Medulla oblongata (tissue), 1 donor: Measurements from ENCODE around the gene APOD.

Experiments
- DNase-seq: peaks from one replicate; pipeline ENCODE4 v3.0.0-alpha.2; 2015; ENCODE audit errors: extremely low spot score

The APOD gene

DNA sequence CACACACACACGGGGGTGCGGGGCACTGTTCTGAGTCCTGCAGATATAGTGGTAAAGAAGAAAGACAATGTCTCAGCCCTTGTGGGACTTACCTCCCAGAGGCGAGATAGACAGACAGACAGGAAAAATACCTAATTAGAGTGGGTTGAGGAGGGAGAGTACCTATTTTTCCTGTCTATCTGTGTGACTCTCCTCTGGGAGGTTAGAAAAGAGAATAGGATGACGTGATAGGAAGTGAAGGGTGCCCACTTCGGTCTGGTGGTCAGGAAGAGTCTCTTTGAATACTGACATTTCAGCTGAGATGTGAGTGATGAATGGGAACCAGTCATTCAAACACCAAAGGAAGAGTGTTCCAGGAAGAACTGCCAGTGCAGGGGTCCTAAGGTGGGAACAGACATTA, 4.1 kb upstream of the APOD start:
- DNase-seq = no peak

DNA sequence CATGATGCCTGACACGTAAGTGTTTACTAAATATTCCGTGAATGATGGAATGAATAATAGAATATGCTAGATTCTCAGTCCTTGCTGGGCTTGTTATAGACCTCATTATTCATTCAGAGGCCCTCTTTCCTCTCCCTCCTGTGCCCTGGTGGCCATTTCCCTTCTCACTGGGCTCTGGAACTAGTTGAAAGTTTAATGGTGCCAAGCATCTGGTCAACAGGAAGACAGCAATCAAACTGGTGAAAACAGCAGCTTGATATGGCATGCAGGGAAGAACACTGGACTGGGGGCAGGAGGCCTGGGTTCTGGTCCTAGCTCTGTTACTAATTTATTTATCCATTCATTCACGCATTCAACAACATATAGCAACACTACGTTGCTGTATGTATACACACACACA, 3.7 kb upstream of the APOD start:
- no peak for DNase-seq

DNA sequence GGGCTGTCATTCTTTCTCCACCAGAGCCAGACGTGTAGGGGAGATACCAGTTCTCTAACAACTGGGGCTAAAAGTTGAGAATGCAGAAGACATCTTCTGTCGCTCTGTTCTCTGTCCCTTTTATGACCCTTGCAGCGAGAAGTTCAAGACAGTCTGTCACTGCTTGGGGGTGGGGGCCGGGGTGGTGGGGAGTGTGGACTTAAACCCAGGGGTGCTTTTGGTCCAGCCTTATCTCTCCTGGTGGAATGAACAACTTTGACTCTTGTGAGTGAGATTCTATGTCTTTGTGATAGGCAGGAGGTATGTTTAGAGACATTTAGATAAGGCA, 767 bp upstream of the APOD start:
- DNase-seq = no peak

DNA sequence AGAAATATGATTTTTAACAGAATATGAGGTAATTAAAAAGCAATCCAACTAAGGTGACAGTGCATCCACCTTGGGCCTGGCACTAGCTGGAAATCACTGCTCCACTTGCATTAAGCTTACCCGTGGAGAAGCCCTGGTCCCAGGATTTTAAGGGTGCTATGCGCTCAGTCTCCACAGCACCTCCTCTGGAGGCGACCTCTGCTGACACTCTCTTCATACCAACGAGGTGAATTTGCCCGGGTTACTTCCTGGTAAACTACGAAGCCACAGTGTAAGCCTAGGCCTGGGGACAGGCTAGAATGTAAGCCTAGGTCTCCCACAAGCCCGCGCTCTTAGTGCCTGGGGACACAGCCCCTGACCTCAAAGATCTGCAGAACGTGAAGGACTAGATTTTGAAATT, 793 bp downstream of the APOD start:
- DNase-seq = peak; percentile 54

DNA sequence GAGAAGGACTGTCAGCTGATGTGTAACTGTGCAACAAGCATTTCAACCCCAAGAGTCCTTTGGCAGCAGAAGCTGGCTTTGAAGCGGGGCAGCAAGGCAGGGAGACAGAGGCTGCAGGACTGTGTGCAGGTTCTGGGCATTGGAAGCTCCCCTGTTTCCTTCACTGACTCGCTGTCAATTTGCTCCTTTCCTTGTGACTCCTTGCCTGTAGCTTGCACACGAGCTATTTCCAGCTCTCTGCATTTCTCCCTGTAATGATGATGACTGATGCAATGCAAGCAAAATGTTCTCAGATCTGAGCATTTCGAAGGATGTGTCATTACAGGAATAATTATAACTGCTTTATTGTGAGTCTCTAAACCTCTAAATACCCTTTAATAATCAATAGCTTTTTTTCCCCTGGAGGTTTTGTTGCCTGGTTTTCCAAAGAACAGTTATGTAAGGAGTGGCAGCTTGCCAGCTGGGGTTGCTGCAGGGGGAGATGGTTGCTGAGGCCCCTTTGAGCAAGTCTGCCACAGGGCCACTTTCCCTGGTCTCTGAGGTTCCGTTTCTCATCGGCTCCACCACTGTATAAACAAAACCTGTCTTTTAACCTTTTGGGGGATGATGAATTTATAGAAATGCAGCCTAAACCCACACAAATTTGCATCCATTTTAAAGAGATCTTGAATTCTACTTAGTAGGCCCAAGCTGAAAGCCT, 2.8 kb downstream of the APOD start:
- peak; percentile 60 for DNase-seq

DNA sequence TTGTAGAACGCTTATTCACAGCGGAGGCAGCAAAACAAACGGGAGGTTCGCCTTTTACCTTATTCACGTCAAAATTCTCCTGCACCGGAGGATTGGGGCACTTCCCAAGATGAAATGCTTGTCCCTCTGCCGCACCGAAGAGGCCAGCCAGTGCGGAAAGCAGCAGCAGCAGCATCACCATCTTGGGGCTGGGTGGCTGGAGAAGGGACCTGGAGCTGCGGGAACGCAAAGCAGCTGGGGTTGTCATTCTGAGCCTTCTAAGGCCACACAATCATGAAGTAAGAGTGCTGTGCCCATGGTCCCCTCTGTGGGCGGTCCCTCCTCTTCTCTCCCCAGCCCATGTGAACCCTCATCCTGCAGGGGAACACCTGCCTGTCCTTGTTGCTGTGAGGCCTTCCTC, 4.5 kb downstream of the APOD start:
- no peak for DNase-seq

DNA sequence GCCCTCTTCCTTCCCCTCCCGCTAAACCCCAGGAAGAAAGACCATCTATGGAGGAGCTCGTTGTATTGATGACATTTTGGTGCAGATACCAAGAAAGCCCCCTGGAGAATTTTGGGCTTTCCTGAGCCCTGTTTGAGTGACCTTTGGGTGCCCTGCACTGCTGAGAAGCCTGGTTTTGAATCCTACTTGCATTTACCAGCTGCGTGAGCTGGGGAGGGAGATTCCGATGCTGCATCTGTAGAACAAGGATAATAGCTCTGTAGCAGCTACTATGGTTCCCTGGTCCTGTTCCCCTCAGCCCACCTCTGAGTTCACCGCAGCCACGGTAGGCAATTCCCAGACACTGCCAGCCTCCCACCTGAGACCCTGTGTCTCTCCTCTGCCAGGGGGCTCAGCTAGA, 5.2 kb downstream of the APOD start:
- no peak for DNase-seq

DNA sequence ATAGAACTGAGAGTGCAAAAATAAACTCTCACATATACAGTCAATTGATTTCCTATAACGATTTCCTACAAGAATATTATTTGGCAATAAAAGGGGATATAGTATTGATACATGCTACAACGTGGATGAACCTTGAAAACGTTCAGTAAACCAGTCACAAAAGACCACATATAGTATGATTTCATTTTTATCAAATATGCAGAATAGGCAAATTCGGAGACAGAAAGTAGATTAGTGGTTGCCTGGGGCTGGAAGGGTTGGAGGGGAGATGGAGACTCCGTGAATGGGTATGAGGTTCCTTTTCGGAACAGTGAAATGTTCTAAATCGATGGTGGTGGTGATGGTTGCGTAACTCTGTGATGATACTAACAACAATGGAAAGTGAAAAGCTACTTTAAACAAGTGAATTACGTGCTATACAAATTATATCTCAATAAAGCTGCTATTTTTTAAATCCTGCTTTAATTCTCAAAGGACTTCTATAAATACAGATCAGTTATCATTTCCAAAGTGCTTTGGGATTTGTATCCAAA, 6.0 kb downstream of the APOD start:
- DNase-seq = no peak

DNA sequence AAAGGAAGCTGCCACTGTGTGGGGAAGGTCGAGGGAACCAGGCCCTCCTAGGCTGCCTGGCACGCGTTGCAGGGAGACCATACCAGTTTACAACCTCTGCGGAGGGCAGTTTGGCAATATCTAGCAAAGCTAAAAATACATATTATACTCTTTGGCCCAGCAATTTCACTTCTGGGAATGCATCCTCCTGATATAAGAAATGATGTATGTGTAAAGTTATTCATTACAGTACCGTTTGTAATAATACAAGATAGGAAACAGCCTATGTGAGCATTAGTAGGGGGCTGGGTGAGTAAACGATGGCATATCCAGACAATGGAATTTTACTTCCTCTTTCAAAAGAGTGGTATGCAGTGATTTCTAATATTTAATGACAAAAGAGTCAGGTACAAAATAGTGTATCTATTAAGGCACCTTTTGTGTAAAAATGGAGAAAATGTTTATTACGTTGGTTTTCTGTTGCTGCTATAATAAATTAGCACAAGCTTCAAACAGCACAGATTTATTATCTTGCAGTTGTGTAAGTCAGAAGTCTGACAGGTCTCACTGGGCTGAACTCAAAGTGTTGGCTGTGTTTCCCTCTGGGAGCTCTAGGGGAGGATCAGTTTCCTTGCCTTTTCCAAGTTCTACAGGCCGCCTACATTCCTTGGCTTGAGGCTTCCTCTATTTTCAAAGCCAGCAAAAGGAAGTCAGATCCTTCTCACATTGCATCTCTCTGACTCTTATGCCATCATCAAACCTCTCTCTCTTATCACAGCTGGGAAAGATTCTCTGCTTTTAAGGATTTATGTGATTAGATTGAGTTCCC, 9.0 kb downstream of the APOD start:
- DNase-seq = no peak

DNA sequence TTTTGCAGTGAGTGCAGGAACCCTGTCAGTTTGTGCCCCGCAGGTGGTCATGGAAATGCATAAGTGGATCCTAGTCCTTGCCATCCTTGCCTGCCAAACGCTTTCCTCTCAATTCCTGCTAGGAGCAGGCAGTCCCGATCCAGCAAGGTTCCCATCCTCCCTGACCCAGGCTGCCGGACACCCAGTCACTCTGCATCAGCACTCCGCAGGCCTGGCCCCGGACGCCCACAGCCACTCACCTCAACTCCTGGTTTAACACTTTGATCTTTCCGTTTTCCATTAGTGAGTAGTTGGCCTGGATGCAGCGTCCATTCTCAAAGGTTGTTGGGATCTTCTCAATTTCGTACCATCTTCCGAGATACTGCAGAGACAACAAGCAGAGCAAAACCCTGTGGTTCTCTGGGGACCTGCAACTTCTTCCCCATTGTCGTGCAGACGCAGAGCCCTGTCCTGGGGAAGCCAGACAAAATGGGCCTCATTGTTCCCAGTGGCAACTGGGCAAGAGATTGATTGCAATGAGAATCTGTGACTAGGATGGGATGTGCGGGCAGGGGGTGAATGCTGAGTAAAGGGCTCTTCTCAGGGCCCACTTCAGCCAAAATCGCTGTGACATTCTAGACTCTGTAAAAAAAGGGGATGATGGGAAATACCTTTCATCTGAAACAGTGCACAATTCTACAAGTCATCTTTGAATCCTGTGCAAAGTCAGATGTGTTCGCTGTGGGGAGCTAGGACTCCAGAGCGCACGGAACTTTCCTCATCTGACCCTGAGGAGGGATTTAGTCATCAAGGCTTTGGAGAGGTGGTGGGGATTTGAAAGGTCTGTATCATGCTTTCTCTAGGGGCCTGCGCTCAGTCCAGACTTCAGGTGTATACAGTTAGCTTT, 9.9 kb downstream of the APOD start:
- DNase-seq = peak; percentile 60

DNA sequence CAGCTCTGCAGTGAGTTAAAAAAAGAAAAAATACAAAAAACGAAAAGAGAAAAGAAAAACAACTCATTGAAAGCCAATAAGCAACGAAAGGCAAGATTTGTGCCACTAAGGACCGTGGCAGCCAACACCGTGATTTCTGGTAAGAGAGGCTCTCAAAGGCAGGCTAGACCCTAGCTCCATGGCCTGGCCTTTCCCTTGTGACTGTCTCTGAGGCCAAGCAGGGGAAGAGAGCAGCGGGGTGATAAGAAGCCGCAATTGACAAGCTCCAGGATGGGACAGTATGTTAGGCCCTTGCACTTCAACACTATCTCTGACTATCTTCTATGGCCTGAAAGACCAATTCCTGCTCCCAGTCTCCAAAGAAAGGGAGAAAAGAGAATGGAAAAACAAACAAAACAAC, 12.4 kb downstream of the APOD start:
- DNase-seq = no peak

DNA sequence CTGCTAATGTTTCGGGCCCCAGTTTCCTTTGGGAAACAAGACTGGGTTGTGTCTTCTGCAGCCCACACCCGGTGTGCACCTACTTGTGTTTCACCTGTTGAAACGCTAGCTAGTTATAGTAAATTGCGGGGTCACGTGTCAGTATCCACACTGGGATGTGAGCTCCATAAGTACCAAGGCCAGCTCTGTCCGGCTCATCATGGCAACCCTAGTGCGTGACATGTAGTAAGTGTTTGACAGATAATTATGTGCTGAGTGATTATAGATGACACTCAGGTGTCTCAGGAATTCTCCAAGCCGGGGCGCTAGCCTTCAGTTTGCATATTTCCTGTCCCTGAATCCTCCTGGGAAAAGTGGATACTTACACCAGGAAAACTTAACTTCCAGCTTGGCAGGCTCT, 12.8 kb downstream of the APOD start:
- no peak for DNase-seq

DNA sequence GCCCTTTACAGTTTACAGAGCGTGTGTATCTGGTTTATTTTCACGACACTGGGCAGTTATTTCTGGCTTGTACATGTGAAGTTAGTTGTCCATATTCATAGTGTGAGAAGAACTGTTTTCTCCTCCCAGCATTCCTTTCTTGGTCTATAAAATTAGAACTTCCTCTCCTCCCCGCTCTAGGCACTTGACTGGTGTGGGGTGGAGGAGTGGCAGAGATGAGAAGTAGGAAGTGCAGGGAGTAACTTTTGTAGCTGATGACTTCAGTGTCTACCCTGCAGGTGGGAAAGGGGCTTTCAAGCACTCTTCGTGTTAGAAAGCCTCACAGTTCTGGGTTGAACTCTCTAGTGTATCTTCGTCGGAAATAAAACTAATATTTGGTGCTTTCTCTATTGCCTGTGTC, 13.4 kb downstream of the APOD start:
- peak; percentile 30 for DNase-seq

DNA sequence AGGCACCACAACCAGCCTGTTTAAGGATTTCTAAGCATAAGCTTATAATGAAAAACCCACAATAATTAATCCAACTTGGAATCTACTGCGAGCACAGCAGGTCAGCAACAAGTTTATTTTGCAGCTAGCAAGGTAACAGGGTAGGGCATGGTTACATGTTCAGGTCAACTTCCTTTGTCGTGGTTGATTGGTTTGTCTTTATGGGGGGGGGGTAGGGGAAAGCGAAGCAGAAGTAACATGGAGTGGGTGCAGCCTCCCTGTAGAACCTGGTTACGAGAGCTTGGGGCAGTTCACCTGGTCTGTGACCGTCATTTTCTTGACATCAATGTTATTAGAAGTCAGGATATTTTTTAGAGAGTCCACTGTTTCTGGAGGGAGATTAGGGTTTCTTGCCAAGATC, 15.1 kb downstream of the APOD start:
- DNase-seq = no peak

DNA sequence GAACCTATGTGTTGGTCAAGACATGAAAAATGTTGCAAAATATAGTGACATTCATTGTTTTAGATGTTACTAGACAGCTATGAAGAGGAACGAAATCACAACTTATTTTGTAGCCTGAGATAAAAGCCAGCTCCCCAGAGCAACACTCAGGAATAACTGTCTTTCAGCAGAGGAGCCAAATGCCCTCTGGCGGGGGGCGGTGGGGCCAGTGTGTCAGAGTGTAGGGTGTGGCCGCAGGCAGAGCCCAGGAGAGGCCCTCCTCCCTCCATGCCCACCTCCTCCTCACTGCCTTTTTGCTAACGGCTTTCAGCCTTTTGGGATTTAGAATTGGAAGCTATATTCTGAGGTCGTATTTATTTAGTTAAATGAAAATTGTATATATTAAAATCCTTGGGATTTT, 16.9 kb downstream of the APOD start:
- no peak for DNase-seq

DNA sequence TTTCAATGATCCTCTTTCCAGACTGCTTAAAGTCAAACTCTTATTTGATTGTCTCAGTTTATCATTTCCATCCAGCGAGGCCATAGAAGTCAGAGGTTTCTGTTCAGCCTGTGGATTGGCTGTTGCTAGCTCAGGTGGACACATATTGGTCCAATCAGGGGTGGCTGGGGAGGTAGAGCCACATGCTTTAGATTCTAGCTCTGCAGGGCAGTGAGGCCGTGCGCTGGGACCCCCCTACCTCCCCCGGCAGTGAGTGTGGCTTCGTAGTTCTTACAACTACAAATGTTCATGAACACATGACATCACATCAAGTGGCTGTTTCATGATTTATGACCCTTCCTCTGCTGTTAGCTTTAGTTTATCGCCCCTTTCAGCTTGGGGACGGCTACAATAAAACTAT, 18.0 kb downstream of the APOD start:
- DNase-seq = no peak

DNA sequence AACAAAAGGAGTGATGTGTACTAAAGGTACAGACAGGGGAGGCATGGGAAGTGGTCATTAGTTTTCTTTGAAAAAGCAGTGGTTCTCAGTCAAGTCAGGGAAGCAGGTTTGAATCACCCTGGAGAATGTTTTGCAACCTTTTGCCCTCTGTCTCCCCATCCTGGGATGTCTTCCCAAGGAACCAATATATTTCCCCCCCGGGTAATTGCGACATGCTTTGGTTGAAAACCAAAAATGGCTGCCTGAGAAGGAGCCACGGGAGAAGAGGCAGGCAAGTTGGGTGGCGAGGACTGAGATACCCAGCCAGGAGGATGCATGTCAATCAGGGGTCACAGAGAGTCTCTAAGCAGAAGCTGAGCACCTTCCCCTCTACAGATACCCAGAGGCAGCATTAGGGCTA, 20.4 kb downstream of the APOD start:
- no peak for DNase-seq

DNA sequence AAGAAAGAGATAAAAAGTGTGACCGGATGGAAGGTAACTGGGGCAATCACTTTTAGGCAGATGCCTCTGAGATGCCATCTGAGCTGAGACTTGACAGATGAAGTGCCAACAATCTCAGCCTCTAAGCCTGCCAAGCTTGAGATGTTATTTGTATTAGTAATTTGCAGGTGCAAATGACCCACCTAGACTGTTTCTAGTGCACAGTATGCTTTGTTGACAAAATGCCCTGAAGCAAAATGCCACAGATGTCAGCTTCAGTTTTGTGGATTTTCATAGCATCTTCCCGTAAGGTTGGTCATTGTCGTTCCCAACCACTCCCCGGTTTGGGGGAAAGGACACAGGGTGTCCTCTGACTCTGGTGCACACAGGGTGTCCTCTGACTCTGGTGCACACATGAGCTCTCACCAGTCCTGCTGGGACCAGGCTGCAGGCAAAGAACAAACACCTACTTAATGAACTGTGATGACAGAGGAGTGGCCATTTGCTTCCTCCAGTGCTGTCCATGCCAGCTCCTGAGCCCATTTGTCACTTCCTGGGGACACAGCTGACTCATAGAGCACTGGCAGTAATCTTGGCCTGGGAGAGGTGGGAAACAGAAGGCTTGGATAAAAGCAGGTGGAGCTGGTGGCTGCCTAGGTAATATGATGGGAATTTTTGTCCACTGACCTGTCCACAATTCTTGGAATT, 23.9 kb downstream of the APOD start:
- DNase-seq = no peak

DNA sequence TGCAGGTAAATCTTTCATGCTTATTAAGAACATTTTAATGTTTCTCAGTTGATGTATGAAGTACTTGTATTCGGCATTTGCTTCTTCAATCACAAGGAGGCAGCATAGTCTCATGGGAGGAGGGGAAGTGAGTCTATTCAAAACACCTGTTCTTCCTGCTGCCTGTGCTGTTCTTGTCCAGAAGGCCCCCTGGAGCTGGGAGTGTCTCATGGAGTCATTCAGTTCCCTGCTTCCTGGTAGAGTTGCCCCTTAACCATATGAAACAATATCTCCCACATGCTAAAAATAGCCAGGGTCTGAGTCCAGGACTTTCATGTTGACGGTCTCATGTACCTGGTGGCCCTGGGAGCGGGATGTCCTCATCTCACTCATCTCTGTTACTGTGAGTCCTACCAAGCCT, 25.1 kb downstream of the APOD start:
- no peak for DNase-seq

DNA sequence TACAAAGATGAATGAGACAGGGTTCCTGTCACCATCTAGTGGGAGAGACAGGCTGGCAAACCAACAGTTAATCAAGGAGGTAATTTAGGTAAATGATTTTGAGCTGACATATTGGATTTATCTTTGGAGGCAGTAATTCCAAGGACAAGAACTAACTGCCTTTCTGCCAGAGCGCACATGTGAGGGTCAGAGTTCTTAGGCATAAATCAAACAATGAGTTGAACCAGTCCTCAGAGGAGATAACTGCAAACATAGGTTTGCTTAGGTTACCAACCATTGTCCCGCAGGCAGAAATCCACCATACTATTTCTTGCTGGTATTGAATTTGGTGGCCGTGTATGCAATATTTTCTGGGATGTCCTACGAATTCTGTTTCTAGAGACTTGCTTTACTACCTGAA, 26.4 kb downstream of the APOD start:
- DNase-seq = no peak

DNA sequence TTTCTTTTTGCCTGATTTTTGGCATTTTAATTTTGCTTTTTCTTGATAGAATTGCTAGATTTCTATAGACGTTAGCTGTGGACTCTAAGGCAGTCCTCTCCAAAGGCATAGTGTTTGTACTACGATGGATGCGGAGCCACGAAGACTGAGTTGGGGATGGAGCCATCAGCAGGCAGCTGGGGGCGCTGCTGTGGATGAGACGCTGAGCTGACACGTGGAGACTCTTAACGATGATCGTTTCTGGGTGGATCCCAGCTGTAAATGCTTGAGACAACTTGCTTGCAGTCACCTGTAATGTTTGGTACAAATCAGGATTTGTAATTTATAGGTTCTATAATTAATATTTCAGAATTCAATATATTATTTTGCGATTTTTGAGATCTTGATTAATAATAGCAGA, 27.4 kb downstream of the APOD start:
- peak; percentile 63 for DNase-seq

DNA sequence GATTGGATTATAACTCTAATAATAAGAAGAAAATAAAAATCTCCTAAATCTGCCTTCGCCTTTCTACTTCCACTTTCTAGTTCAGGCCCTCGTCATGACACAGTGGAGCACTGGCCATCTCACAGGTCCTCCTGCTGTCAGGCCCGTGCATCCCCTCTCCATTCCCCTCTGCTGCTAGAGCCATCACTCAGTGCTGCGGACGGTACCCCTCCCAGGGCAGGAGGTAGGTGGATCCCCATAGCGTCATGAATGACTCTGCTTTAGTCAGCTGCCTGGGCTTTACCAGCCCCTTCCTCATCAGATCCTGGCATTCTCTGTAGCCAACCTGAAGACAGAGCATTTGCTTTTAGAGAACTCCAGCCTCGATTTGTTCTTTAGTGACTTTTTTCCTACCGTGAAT, 28.6 kb downstream of the APOD start:
- no peak for DNase-seq
